ENCODE data around the gene RBM4. TPM values are rescaled to one million over a fixed set of nuclear protein-coding genes. Genes with fewer than 3 reads are reported as not detected.

Gene RBM4
- total and polyA plus RNA-seq, 9 of the 15 experiments (the other 6 are each of a cell fraction or from before 2014, with no cell fraction given) = 81.6 to 233 (median 122) TPM

- TF ChIP-seq C11orf30 (IDR thresholded peaks at IDR 0.05; ENCODE audit: low read depth) (no peak), SRSF7 (optimal IDR thresholded peaks at IDR 0.05; ENCODE audit: low read depth, low read length) (no peak), TAF9B (IDR thresholded peaks at IDR 0.05; ENCODE audit: partially characterized antibody) (no peak), NR0B1 (IDR thresholded peaks at IDR 0.05; ENCODE audit: partially characterized antibody) (no peak)
Measured at GRCh38 chr11:66591175-66591574, 47.3 kb upstream of the RBM4 start (continued).

GRCh38 chr11:66592457-66593302 is 45.8 kb upstream of the RBM4 start, which contains the start of the genes CCDC87 and CCS:
CCDC87 (minus strand) TSS chr11:66593063; CDS start chr11:66593015, 48 bp downstream.
CCS (plus strand) TSS chr11:66593185; CDS start chr11:66593262, 77 bp downstream.
- Histone ChIP-seq H3K4me3 (peak within 1 kb of the TSS; percentile 75), H3K4me1 (replicated peaks in 1 of 2; ENCODE audit: control insufficient read depth in 2 of 2, insufficient read depth in 2 of 2, low read length in 2 of 2) (peaks cover 32 to 51% of the 10 kb centered on the region in 2 experiments), H3K9me1 (ENCODE audit: control insufficient read depth, insufficient read depth, low read length) (no peaks in the 10 kb centered on the region), H4K20me1 (replicated peaks; ENCODE audit: control insufficient read depth, insufficient read depth, low read length) (no peaks in the 10 kb centered on the region), H3K27ac (ENCODE audit: extremely low read depth, low read depth, low read length) (peak within 1 kb of the TSS; percentile 75), H3K27me3 (ENCODE audit: control insufficient read depth in 2 of 2, insufficient read depth in 2 of 2, low read length in 2 of 2) (no peaks in the 10 kb centered on the region), H3K79me2 (ENCODE audit: control insufficient read depth, insufficient read depth, low read length) (peaks cover 26% of the 10 kb centered on the region), H3K9me3 (replicated peaks; ENCODE audit: control insufficient read depth, insufficient read depth, low read depth, low read length) (no peaks in the 10 kb centered on the region), H3K36me3 (ENCODE audit: control insufficient read depth, insufficient read depth, low read length) (peaks cover 8% of the 10 kb centered on the region; the same call in 1 of the 3 replicates), H3K4me2 (ENCODE audit: insufficient read depth, low read length) (peak within 1 kb of the TSS; percentile 94), H3K9ac (ENCODE audit: insufficient read depth in 1 of 2, low read depth in 2 of 2, low read length in 2 of 2) (peak within 1 kb of the TSS; percentile 85 to 94), H2AFZ (ENCODE audit: low read depth, low read length) (peak within 1 kb of the TSS; percentile 95)
- CTCF ChIA-PET (ENCODE audit: low intra/inter-chr PET ratio) = interaction anchor here (0.7 kb wide), 1 partner anchor 51 kb away, joined by 4 read pairs; no protein-coding TSS in a partner anchor
- 8% methylated on average over 67 of the region's 68 CpGs for WGBS (ENCODE audit: insufficient coverage, low coverage, missing lambda C conversion rate)
- DNase-seq (ENCODE audit: extremely low read depth in 1 of 4, low spot score in 3 of 4) (peak; percentile 97 to 100 (median 100)), ATAC-seq (peak; percentile 96), FAIRE-seq (peak; percentile 86)
- intact Hi-C loops (cut with micrococcal nuclease) (loop anchor here (1.0 to 5.0 kb wide), 2 partner anchors 24 to 85 kb away; partner anchors contain the start of genes RBM14 and RBM4B), in situ Hi-C loops (cut with MboI) (no loop called here)
- POLR2A ChIA-PET = interaction anchor here (0.6 to 1.7 kb wide), 10 partner anchors 11 to 249 kb away, joined by 3 to 4 read pairs (median 3); no protein-coding TSS in a partner anchor
- no TSS peak for BruUV-seq (replicated peaks)
- TF ChIP-seq HDAC2 (IDR thresholded peaks at IDR 0.05) (peak; percentile 83), ESRRA (IDR thresholded peaks at IDR 0.05; ENCODE audit: borderline replicate concordance, low read depth) (peak; percentile 98), PML (IDR thresholded peaks at IDR 0.05; ENCODE audit: low read length) (peak; percentile 66; the same call in 1 of the 2 replicates), TBP (optimal IDR thresholded peaks at IDR 0.05; ENCODE audit: low read depth, low read length) (peak; percentile 68), ZNF639 (CRISPR knock-in tag; conservative IDR thresholded peaks at IDR 0.05 in 1 of 2, IDR thresholded peaks at IDR 0.05 in 1 of 2) (peak in 1 of 2 experiments; percentile 31; a peak in 1 of 4 replicates), NR2C1 (IDR thresholded peaks at IDR 0.05) (no peak), NR2C1 (tag; IDR thresholded peaks at IDR 0.05) (peak; percentile 52; the same call in 1 of the 2 replicates), GABPB1 (CRISPR knock-in tag; IDR thresholded peaks at IDR 0.05) (peak; percentile 65), ATF3 (IDR thresholded peaks at IDR 0.05) (no peak), ATF3 (CRISPR knock-in tag; conservative IDR thresholded peaks at IDR 0.05) (no peak)
- TF ChIP-seq, protein P1, sequence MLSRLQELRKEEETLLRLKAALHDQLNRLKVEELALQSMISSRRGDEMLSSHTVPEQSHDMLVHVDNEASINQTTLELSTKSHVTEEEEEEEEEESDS (CRISPR knock-in tag; IDR thresholded peaks at IDR 0.05) = no peak
